Activated CD4-positive, alpha-beta T cell treated with anti-CD3 and anti-CD28 coated beads, Interleukin-2, Interleukin-4, amounts not matched to agents 100 ng/mL and 50 ng/mL, durations not matched to agents 16 hours and 8 hours (primary cell): ENCODE results near the gene CIRBP.

ENCODE experiments used
- DNase-seq: peaks from one replicate; pipeline ENCODE4 v3.0.0-alpha.2; 2020; ENCODE audit warnings: low spot score

CIRBP gene

DNA sequence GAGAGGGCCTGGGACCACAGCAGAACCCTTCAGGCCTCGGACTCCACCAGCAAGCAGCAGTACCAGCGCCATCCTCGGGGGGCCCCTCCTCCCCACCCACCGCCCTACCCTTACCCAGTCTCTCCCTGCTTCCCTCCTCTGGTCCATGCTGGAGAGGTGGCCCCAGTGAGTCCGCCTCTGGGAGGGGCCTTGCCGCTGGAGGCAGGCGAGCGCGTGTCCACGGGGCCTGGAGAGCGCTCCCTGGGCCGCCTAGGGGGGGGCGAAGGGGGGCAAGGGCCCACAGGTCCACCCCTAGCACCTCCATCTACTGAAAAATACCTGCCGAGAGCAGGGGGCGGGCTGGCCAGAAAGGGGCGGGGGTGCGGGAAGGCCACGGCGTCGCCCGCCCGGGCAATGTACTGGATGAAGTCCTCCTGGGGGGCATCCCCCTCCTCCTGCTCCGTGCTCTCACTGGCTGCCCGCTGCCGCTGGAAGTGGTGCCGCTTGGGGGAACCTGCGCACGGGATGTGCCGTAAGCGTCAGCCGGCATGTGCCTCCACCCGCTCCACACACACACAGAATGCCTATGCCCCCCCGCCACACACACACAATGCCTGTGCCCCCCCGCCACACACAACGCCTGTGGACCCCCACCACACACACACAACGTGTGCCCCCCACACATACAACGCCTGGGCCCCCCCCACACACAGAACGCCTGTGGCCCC lies 38.2 kb upstream of the CIRBP start:
- no peak for DNase-seq

DNA sequence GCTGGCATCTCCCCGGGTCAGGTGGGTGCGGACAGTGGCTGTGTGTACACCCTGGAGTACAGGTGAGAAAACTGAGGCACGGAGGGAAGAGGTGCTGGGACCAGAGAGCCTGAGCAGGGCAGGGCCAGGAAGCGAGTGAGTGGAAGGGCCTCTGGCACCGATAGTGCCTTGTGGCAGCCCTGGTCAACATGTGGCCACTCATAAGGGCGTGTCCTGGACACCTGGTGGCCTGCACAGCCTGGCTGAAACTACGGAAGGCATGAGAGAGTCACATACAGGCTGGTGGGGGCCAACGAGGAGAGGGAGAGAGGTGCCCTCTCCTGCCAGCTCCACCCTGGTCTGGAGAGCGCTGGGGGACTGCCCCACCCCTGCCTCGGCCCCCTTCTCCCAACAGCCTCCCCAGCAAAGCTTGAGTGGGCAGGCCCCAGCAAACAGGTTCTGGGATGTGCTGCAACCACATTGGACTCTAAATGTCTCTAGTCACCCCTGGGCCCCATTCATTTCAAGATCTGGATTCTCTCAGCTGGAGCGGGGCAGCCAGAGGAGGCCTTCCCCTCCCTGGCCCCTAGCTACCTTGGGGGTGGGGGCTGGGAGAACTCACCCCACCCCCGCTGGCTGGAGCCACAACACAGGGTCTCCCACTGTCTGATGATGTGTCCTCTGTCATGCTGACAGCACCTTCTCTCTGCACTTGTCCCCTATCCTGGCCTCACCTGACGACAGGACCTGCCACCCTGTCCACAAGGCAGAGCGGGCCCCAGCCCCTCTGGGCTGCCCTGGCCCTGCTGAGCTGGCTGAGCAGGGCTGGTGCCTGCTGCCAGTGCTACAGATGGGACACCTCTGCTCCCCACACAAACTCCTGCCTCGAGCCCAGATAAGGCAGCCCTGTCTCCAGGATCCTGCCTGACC lies 37.1 kb upstream of the CIRBP start:
- DNase-seq, result no peak

DNA sequence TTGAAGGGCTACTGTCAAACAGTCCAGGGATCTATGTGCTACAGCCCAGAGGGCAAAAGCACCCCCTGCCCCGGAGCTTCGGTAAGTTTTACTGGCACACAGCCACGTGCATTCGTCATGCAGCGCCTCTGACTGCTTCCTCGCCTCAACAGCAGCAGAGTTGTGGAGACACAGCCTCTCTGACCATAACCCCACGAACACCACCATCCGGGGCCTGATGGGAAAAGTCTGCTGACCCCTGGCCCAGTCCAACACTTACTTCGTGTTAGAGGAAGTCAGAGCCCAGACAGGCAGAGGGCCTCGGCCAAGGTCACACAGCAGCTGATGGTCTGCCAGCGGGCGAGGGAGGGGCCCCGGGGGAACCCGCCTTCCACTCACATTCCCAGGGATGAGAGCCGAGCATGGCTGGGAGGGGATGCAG lies 36.5 kb upstream of the CIRBP start:
- no peak for DNase-seq

DNA sequence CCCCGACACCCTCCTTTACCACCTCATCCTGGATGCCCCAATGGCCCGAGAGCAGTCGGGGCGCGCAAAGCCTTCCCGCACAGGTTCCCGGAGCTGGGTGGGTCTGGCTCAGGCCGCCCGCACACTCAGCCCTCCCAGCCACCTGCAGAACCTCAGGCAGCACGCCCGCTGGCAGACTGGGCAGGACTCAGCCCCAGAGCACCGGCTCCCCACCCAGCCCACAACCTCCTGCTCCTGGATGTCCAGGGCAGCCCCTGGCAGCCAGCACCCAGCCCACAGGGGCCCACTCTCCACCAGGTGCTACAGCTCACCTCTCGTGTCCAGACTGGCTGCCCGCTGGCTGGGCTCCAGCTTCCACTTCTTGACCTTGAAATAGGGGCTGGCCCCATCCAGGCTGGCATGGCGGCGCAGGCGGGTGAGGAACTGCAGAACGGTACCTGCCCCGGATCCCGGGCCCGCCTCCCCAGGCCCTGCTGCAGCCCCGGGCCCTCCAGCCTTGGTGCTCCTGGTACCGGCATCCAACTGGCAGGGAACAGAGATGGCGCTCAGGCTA lies 35.9 kb upstream of the CIRBP start:
- DNase-seq, result no peak

DNA sequence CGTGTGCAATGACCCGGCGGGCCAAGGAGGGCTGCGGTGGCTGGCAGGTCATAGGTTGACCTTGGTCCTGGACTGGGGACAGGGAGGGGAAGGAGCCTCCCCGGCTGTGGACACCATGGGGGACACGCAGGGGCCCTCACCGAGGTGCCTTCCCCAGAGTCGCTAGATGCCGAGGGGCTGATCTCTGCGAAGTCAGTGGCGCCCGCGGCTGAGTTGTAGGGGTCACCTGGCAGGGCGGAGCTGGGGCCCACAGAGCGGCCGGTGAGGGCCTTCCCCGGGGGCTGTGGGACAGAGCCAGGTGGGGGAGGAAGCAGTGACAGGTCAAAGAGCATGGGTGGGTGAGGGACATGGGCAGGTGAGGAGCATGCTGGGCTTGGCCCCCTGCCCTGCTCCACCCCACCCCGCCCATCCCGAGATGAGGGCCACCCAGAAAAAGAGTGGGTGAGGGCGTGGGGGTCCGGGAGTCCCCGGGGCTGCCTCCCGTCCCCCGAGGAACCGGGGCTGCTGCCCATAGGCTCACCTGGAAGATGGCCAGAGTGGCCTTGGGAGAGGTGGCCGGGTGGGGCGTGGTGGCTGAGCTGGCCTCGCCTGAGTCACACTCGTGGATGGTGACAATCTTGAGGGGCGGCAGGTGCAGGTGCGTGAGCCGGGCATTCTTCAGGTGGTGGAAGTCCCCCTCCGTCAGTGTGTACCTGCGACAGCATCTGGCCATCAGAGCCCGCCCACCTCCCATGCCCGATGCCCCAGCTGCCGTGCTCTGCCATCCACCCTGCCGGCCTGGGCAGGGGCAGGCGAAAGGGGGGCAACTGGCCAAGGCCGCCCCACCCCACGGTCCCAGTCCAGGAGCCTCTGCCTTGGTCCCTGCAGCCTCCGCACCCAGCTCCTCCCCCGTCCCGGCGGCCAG lies 34.8 kb upstream of the CIRBP start:
- DNase-seq, result no peak

DNA sequence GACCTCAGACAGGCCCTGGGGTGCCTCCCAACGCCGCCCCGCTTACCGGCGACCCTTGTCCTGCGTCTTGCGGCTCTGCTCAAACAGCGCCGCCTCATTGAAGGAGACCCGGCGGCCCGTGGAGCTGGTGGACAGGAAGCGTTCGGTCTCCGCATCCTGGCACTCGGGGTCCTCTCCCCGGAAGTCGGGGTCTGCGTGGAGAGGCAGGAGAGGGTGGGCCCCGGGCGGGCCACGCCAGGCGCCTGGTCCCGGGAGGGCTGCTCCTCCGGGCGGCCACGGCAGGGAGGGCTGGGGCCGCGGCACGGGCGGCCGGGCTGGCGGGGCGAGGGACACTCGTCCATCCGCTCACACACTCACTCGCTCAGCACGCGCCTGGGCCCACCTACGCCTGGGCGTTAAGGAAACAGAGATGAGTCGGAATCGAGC lies 34.2 kb upstream of the CIRBP start:
- no peak for DNase-seq

DNA sequence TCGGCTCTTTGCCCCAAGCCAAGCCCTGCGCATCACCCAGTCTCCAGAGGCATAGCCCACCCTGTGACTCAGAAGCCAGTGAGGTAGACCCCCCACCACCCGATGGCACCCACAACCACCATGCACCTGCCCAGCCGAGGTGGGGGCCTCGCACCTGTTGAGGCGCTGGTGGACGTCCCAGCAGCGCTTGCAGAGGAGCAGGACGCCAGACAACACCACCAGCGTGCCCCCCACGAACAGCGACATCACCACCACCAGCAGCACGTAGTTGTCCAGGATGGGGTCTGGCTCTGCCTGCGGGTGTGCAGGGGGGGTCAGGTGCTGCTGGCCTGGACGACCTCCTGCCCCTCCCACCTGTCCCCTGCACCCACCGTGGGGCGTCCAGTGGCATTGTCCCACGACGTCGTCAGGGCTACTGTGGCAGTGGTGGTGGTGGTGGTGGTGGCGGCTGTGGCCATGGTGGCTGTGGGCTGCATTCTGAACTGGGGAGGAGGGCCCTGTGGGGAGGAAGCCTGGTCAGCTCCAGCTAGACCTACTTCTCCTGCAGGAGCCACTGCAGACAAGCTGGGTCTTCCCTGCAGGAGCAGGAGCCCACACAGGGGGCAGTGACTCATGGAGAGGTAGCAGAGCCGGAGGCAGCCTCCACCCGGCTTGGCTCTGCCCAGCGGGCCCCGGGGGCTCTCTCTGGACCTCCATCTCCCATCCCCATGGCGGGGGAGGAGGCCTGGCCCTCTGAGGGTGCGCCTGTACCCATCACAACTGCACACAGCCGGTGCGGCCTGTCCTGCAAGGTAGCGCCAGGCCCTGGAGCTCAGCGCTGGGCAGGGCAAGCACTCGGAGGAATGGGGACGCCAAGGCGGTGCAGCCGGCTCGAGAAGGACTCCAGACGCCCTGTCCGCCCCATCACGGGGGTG lies 33.2 kb upstream of the CIRBP start:
- DNase-seq, result no peak

DNA sequence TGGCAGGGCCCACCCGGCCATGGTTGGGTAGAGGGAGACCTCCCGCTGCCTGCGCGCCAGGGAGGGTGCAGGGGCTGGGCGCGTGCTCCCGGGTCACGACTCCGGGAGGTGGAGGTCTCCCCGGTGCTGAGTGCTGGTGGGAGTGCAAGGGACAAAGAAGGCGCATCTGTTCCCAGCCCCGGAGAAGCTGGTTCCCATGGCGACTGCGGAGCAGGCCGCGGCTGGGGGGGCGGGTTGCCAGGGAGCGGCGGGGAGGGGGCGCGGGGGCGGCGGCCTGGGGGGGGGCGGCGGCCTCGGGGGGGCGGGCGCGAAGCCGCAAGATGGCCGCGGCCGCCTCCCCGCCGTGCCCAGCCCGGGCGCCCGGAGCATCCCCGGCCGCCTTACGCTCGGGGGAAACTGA lies 32.6 kb upstream of the CIRBP start:
- DNase-seq, result no peak

DNA sequence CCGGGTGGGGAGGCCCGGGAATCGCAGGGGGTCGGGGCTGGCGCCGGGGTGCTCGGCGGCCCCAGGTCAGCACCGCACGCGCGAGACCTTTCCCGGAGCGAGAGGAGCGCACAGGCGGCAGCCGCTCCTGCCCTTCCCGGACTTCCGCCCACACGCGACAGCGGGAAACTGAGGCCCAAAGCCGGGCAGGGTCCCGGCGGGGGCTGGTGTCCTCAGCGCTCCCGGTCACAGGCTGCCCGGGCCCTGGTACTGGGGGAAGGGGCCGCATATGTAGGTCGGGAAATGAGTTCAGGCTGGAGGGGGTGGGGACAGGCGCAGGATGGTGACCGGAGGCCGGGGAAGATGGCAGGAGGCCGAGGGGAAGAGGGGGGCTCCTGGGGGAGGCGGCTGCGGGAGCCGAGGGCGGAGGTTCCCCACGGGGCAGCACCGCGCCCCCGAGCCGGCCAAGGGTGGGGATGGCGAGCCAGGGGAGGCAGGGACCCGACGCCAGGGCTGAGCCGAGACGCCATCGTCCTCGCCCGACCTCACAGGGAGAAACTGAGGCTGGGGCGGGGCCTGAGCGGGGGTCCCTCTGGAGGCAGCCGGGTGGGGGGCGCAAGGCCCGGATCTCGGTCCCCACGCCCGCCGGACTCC lies 32.0 kb upstream of the CIRBP start:
- DNase-seq, result no peak

DNA sequence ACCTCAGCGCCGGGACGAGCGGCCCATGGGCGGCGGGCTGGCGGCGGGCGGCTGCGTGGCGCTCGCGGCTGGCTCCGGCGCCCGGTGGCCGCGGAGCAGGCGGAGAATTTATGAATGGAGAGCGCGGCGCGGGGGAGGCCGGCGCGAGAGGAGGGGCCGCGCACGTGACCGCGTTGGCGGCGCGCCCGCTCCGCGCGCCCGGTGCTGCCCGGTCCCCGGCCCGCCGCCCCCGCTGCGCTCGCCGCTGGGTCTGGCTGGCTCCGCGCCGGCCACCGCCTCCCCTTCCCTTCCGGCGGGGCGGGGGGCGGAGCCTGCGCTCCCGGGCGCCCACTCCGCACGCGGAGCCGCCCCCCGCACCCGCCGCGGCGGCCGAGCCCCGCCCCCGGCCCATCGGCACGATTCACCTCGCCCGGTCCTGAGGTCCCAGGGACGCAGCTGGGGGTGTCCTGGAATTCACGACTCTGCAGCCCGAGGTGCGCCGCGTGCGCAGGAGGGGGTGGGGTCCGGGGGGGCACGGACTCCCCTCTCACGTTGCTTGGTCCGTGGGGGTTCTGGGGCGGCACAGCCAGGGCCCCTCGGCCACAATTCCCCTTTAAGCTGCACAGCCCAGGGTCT lies 31.3 kb upstream of the CIRBP start, which contains the start of gene CBARP:
CBARP (minus strand) TSS at position 252 of the 615 bp plus-strand sequence. CDS start 1,905 bp downstream, outside the sequence.
- DNase-seq, result no peak

DNA sequence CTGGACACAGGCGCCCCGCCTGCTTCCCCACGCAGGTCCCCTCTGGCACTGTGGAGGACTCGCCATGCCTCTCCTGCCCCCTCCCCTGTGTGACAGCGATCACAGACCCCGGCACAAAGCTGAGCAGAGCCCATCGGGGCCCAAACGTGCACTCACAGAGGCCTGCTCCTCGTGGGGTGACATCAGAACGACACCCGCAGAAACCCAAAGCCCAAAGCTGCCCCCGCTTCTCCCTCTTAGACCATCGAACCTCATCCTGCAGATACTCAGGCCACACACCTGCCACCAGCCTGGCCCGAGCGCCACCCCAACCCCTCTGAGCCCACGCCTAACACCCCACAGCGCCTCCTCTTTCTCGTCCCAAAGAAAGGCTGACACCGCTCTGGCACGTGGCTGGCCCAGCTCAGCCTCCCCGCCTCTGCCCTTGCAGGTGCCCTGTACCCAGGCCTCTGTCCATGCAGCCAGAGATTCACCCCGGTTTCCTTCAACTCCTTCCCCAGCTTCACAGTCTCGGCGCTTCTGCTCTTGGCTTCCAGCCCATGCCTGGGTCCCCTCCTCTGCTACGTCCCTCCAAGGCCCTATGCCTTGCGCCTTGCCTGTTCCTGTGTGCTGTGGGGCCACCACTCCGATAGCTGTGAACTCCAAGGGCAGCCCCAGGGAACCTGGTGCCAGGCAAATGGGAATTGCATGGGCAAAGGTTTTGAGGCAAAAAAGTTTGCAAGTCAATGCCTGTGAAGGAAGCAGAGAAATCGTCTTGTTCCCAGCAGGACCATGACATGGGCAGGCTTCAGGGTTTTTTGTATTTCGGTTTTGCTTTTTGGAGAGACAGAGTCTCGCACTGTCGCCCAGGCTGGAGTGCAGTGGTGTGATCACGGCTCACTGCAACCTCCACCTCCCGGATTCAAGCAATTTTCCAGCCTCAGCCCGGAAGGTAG lies 30.5 kb upstream of the CIRBP start:
- no peak for DNase-seq

DNA sequence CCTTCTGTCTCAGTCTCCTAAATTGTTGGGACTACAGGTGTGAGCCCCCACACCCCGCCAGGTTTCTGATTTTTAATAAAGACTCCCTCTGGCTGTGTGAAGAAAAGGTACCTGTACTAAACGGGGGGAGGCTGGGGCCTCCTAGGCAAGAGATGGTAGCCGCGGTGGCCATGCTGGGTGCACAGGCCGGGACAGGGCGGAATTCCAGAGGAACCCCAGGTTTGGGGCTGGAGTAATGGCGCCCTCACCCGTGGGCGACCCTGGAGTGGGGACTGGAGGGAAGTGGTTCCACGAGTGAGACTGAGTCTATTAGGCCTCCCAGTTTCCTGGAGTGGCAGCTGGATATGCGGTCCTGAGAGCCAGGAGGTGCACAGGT lies 29.7 kb upstream of the CIRBP start:
- DNase-seq, result no peak

DNA sequence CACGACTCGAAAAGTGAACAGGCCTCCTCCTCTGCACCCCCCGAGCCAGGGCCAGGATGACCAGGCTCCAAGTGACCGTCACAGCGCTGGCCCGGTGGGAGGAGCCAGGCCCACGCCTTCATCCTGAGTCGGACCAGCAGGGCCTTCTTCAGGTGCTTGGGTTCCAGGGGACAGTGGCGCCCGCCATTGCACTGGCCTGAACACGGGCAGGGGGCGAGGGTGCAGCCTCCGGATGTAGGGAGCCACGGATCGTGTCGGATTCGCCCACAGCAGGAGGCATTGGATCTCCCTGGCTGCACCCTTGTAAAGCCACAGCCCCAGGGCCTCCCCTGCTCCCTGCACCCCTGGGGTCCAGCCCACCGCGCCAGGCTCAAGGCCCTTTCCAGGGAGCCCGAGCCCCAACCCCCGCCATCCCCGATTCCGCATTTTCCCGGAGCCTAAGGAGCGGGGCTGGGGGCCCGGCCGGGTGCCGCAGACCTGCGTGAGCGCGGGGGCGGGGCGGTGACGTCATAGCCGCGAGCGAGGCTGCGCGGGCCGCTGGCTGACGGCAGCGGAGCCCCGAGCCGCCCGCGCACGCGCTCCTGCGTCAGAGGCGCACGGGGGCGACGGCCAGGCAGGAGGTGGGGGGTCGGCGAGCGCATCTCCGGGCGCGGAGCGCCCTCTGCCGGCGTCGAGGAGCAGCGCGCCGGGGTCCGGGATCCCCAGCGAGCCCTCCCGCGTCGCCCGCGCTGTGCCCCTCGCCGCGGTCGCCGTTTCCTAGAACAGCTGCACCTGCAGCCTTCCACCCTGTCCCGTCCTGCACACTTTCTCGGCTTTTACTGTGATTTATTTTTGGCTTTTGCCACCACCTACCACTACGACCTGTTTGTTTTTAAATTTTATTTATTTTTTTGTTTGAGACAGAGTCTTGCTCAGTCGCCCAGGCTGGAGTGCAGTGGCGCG lies 29.1 kb upstream of the CIRBP start:
- DNase-seq, result peak; percentile 93

DNA sequence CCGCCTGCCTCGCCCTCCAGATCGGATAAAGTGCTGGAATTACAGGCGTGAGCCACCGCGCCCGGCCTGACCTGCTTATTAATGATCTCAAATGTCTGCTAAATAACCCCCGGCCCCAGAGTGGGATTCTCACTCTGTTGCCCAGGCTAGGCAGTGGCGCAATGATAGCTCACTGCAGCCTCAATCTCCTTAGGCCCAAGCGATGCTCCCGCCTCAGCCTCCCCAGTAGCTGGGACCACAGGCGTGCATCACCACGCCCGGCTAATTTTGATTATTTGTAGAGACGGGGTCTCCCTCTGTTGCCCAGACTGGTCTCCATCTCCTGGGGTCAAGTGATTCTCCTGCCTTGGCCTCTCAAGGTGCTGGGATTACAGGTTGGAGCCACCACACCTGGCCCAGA lies 28.2 kb upstream of the CIRBP start:
- DNase-seq, result no peak

DNA sequence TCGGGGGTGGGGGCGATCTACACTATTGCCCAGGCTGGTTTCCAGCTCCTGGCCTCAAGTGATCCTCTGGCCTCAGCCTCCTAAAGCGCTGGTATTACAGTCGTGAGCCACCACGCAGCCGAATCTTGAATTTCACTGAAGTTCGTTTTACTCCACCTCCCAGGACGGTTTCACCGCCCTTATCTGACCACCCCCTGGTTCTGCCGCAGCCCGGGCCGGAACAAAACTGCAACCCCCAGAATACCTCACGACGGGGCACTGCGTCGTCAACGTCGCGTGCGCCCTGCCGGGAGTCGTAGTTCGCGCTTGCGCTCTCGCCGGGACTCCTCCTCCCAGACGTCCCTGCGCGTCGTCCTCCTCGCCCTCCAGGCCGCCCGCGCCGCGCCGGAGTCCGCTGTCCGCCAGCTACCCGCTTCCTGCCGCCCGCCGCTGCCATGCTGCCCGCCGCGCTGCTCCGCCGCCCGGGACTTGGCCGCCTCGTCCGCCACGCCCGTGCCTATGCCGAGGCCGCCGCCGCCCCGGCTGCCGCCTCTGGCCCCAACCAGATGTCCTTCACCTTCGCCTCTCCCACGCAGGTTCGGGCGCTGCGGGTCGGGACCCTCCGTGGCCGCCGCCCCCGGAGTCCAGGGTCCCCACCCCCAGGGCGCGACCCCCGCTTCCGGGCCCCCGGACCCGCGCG lies 27.6 kb upstream of the CIRBP start, which contains the start of gene ATP5F1D:
ATP5F1D (plus strand) TSS at position 335 of the 679 bp plus-strand sequence; CDS start at position 435, 100 bp downstream.
- DNase-seq, result peak; percentile 95

DNA sequence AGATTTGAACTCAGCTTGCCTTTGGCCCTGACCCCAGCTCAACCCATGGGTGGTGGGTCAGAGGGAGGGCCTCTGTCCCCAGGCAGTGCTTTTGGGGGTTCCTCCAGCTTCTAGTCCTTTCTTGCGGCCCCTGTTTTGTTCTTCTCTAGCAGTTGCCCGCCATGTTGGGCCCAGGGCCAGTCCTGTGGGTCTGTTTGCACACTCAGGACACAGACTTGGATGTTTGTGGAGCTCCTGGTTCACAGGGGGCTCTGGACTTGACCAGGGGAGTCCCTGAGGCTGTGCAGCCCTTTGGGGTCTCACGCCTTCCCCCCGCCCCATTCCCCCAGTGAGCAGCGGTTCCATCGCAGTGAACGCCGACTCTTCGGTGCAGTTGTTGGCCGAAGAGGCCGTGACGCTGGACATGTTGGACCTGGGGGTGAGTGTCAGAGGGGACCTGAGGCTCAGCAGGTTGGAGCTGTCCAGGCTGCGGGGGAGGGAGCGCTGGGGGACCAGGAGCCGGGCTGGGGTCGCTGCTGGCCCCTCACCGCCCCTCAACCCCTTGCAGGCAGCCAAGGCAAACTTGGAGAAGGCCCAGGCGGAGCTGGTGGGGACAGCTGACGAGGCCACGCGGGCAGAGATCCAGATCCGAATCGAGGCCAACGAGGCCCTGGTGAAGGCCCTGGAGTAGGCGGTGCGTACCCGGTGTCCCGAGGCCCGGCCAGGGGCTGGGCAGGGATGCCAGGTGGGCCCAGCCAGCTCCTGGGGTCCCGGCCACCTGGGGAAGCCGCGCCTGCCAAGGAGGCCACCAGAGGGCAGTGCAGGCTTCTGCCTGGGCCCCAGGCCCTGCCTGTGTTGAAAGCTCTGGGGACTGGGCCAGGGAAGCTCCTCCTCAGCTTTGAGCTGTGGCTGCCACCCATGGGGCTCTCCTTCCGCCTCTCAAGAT lies 25.1 kb upstream of the CIRBP start:
- DNase-seq, result peak; percentile 83
